IPS-20b (cell line): ENCODE data around the gene C5orf52.
"Not testable (repeated sequence)": the region's sequence is repeated elsewhere in the genome, so short reads cannot be mapped to it uniquely, and the experiment has no call there.

ENCODE experiments used
- H3K27ac ChIP-seq: one replicate; pipeline ENCODE4 v1.5.1; 2013; ENCODE audit warnings: low read length
- H3K27me3 ChIP-seq: 2 replicates; pipeline ENCODE4 v1.6.1; 2013; ENCODE audit warnings: mild to moderate bottlenecking, low read length, inconsistent platforms; ENCODE audit not compliant: insufficient read depth
- H3K36me3 ChIP-seq: 2 replicates; pipeline ENCODE4 v1.6.1; 2013; ENCODE audit warnings: low read depth, mild to moderate bottlenecking, inconsistent platforms, low read length, moderate library complexity; ENCODE audit not compliant: insufficient read depth
- H3K4me1 ChIP-seq: 2 replicates; pipeline ENCODE4 v1.6.1; 2013; ENCODE audit warnings: mild to moderate bottlenecking, control low read depth, inconsistent platforms, low read length, moderate library complexity; ENCODE audit not compliant: insufficient read depth
- H3K4me3 ChIP-seq: 2 replicates; pipeline ENCODE4 v1.5.1; 2013; ENCODE audit warnings: mild to moderate bottlenecking, low read length, inconsistent platforms
- H3K9ac ChIP-seq: 2 replicates; pipeline ENCODE4 v1.6.1; 2013; ENCODE audit warnings: low read depth, mild to moderate bottlenecking, inconsistent platforms, low read length, moderate library complexity
- H3K9me3 ChIP-seq: 2 replicates; pipeline ENCODE4 v1.6.1; 2013; ENCODE audit warnings: mild to moderate bottlenecking, low read depth, low read length, inconsistent platforms; ENCODE audit not compliant: insufficient read depth

Gene C5orf52

DNA sequence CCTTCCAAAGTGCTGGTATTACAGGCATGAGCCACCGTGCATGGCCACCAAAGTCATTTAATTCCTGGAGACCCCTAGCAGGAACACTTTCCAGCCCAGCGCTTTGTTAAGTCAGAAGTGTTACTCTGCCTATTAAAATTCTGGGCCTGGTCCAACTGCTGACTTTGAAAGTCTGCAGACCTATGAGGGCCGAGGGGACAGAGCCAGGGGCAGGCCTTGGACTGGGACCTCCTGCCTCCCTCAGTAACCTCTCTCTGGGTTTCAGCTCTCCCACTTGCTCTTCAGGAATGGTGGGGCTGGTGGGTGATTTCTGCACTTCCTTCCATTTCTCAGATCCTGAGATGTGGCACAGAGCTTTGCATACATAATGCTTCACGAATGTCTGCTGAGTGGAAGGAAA is 9.7 kb downstream of the C5orf52 start:
- no peak overlapping the region for H3K27ac ChIP-seq
- H3K36me3 ChIP-seq = no peaks in the 10 kb centered on the region
- H3K27me3 ChIP-seq = no peaks in the 10 kb centered on the region
- no peaks in the 10 kb centered on the region for H3K4me1 ChIP-seq
- H3K9ac ChIP-seq = no peak overlapping the region
- no peak overlapping the region for H3K4me3 ChIP-seq
- H3K9me3 ChIP-seq = no peaks in the 10 kb centered on the region

DNA sequence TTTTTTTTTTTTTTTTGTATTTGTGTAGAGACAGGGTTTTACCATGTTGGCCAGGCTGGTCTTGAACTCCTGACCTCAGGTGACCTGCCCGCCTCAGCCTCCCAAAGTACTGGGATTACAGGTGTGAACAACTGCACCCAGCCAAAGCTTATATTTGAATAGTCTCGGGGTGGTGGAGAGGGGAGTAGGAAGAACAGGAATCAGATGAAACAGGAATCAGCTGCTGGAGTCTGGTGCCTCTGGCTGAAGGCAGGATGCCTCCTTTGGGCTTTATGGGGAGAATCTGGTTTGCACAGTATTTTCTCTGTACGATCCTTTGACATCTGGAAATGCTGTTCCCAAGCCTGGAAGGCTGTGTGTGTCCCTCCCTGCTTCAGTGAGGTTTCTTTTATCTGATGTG is 10.9 kb downstream of the C5orf52 start:
- Histone ChIP-seq H3K27me3 (no peaks in the 10 kb centered on the region), H3K36me3 (no peaks in the 10 kb centered on the region), H3K4me3 (no peak overlapping the region), H3K9ac (no peak overlapping the region), H3K27ac (no peak overlapping the region), H3K4me1 (no peaks in the 10 kb centered on the region), H3K9me3 (no peaks in the 10 kb centered on the region)

DNA sequence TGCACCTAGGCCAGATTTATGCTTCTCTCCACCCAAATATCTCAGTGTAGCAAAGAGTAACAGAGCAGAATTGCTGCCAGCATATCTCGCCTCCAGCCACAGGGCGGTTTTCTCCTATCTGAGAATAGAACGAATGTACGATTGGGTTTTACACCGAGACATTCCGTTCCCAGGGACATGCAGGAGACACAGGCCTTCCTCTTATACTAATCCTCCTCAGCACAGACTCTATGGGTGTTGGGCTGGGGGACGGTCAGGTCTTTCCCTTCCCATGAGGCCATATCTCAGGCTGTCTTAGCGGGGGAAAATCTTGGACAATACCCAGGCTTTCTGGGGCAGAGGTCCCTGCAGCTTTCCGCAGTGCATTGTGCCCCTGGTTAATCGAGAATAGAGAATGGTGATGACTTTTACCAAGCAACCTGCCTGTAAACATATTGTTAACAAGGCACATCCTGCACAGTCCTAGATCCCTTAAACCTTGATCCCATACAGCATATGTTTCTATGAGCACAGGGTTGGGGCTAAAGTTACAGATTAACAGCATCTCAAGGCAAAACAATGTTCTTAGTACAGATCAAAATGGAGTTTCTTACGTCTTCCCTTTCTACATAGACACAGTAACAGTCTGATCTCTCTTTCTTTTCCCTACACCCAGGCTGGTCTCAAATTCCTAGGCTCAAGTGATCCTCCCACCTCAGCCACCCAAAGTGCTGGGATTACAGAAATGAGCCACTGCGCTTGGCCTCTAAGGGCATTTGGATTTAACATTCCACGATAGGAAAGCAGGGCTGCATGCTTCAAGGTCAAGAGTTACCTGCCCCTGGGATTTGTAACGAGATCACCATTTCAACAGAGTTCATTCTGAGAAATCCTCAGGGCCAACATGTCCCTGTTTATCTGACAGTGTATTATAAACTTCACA is 15.2 kb downstream of the C5orf52 start:
- H3K36me3 ChIP-seq, H3K4me1 ChIP-seq, H3K27me3 ChIP-seq, H3K4me3 ChIP-seq, H3K9me3 ChIP-seq, H3K27ac ChIP-seq, H3K9ac ChIP-seq: not testable (repeated sequence)

DNA sequence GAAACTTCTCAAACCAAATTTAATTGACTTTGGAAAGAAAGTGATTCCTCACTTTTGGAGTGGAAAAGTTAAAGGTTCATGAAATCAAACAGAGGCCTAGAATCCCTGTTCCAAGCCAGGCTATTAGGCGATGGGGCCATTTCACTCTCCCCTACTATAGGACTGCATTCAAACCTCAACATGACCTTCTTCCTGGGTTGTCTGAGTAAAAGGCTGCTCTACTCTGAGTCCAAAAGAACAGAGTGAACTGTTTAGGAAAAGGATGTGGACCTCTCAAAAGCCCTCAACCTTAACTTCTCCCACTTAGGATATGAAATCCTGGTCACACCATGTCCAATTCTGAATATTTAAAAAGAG is 15.8 kb downstream of the C5orf52 start:
- Histone ChIP-seq H3K4me1 (no peaks in the 10 kb centered on the region), H3K36me3 (no peaks in the 10 kb centered on the region), H3K27ac (no peak overlapping the region), H3K4me3 (no peak overlapping the region), H3K9me3 (no peaks in the 10 kb centered on the region), H3K9ac (no peak overlapping the region), H3K27me3 (no peaks in the 10 kb centered on the region)

DNA sequence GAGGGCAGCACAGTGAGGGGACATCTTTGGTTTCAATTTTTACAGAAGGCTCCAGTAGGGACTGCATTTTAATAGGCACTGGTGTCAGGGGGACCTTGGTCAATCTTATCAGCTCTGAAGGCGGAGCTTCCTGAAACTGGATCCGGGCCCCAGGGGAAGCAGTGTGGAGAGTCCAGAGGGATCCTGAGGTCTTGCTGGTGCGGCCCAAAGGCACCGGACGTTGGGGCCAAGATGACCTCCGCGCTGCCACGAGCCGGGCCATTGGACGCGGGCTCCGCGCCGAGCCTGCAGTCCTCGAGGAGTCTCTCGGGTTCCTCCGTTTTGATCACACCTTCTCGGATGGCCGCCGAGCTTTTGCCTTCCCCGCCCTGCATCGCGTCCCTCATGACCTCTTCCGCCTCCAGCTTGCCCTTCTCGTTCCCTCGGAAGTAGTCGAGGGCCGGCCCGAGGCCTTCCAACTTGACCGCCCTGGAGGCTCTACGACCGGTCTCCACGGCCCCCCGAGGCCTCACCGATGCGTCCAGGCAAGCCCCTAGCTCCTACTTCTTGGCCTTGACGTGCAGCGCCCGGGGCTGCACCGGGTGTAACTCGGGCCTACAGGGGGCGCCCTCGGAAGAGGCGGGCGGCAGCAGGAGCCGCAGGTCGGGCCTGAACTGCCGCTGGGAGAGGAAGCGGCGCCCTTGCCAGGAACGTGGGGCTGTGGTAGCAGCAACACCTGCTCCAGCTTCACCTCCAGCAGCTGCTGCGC is 18.8 kb downstream of the C5orf52 start:
- no peak overlapping the region for H3K4me3 ChIP-seq
- no peaks in the 10 kb centered on the region for H3K4me1 ChIP-seq
- H3K9me3 ChIP-seq = no peaks in the 10 kb centered on the region
- H3K27me3 ChIP-seq = no peaks in the 10 kb centered on the region
- H3K27ac ChIP-seq = no peak overlapping the region
- H3K9ac ChIP-seq = no peak overlapping the region
- H3K36me3 ChIP-seq = no peaks in the 10 kb centered on the region

DNA sequence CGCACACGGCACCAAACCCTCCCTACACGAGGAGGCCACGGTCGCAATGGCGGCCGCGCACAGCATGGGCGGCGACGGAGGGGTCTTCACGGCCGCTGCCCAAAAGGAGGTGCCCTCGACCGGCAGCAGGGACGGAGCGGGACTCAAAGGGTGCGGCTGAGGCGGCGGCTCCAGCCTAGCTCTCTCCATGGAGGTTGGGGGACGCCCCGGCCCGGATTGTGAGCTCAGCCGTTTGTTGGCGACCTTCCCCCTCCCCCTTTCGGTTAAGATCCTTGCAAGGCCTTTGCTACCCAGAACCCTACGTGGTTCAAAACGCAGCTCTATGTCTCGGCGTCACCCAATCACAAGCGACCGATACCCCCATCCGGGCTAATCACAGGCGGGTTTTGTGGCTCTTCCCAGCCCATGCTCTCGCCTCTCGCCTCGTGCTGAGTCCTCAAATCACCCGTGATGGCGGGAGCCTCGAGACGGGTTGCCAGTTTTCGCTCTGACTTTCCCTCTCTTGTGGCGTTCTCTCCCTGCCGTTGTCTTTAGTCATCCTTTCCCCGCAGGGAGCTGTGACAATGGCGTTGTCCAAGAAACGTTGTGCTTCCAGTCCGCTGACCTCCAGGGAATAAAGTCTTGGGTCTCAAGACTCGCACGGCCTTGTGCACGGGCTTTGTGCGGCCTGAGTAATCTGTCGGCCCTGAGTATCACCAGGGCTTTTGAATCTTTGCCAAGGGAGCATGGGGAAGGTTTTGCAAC is 19.5 kb downstream of the C5orf52 start:
- no peaks in the 10 kb centered on the region for H3K9me3 ChIP-seq
- H3K27me3 ChIP-seq = no peaks in the 10 kb centered on the region
- H3K4me1 ChIP-seq = no peaks in the 10 kb centered on the region
- H3K4me3 ChIP-seq = no peak overlapping the region
- H3K36me3 ChIP-seq = no peaks in the 10 kb centered on the region
- no peak overlapping the region for H3K27ac ChIP-seq
- H3K9ac ChIP-seq = no peak overlapping the region

DNA sequence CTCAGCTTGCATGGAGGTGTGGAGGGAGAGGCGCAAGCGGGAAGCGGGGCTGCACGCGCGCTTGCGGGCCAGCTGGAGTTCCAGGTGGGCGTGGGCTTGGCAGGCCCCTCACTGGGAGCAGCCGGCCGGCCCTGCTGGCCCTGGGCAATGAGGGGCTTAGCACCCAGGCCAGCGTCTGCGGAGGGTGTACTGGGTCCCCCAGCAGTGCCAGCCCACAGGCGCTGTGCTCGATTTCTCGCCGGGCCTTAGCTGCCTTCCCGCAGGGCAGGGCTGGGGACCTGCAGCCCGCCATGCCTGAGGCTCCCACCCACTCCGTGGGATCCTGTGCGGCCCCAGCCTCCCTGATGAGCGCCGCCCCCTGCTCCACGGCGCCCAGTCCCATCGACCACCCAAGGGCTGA is 22.5 kb downstream of the C5orf52 start:
- not testable (repeated sequence) for H3K27me3 ChIP-seq, H3K9ac ChIP-seq, H3K4me3 ChIP-seq, H3K36me3 ChIP-seq, H3K27ac ChIP-seq, H3K4me1 ChIP-seq
- H3K9me3 ChIP-seq = peaks cover 16% of the 10 kb centered on the region

DNA sequence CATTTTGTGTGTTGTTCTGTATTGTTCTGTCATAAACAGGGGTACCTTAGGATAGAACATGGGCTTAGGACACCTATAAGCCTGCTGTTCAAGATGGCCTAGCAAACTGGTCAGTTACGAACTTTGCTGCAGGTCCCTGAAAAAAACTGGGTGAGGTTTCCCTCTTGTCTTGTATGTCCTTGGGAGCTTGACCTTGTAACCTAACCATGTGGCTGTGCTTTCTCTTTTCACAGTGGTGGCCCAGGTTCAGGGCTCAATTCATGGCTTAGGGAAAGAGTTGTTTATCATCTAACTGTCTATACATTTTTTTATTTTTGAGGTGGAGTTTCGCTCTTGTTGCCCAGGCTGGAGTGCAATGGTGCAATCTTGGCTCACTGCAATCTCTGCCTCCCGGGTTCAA is 24.8 kb downstream of the C5orf52 start:
- not testable (repeated sequence) for H3K36me3 ChIP-seq, H3K4me3 ChIP-seq, H3K9ac ChIP-seq, H3K27ac ChIP-seq, H3K27me3 ChIP-seq, H3K4me1 ChIP-seq
- peaks cover 32% of the 10 kb centered on the region for H3K9me3 ChIP-seq

DNA sequence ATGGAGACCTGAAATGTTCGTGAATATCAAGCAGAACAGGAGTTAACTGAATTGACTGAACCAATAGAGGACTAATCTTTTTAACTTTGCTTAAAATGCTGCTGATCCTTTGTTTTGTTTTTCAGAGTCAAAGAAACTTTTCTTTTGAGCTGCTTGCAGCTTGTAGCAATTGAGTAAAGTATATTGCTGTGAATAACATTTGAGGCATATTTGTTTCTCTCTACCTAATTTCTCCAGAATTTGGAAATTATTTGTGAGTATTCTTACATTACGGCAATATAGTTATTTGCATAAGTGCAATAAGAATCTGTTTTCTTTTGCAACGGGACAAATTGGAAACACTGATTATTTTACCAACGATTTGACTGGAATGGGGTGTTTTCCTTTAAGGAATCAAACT is 27.3 kb downstream of the C5orf52 start:
- not testable (repeated sequence) for H3K4me1 ChIP-seq, H3K36me3 ChIP-seq, H3K4me3 ChIP-seq, H3K27me3 ChIP-seq, H3K27ac ChIP-seq, H3K9ac ChIP-seq
- peaks cover 32% of the 10 kb centered on the region for H3K9me3 ChIP-seq

DNA sequence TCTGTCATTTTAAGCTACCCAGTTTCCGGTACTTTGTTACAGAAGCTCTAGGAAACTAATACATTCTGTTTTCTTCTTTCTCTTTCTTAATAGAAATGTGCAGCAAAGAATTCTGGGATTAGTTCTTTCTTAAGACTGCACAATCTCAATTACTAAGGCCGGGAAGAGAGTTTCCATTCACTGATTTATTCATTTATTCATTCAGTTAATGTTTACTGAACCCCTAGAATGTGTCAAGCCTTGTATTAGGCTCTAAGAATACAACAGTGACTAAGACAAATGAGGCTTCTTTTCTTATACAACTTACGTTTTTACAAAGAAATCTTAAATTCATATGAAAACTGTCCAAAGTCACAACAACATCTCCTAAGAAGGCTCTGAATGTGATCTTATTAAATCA is 32.4 kb downstream of the C5orf52 start:
- Histone ChIP-seq H3K9ac (no peak overlapping the region), H3K36me3 (no peaks in the 10 kb centered on the region), H3K27me3 (no peaks in the 10 kb centered on the region), H3K27ac (no peak overlapping the region), H3K4me1 (no peaks in the 10 kb centered on the region), H3K9me3 (peaks cover 17% of the 10 kb centered on the region), H3K4me3 (no peak overlapping the region)

DNA sequence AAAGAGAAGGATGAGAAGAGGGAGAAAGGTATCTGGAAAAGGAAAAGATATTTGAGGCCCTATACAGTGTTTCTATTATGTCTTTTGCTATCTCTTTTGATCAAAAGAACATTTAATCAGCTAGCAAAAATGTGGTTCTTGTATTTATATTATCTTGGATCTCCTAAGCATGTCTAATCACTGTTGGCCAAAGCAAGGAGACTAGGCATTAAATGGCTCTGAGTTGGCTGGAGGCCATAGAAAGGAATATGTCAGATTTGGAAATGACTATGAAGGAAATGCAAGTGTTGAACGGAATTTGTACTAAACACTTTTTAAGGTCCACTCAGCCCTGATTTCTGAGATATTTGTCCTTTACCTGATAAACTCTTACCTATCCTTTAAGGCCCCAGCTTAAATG is 37.5 kb downstream of the C5orf52 start:
- no peak overlapping the region for H3K4me3 ChIP-seq
- H3K27ac ChIP-seq = no peak overlapping the region
- H3K9me3 ChIP-seq = no peaks in the 10 kb centered on the region
- no peaks in the 10 kb centered on the region for H3K4me1 ChIP-seq
- H3K9ac ChIP-seq = no peak overlapping the region
- no peaks in the 10 kb centered on the region for H3K27me3 ChIP-seq
- H3K36me3 ChIP-seq = no peaks in the 10 kb centered on the region
